KMS-11 (cell line): ENCODE measurements around the gene ZNF219.

ENCODE experiments used
- H2AFZ ChIP-seq: fragments of 200-600 bp; sonication (generic); 2 replicates; pipeline ENCODE4 v1.6.1; 2016; ENCODE audit warnings: antibody characterized with exemption, mixed run types, low read depth
- H3K27ac ChIP-seq: fragments of 200-600 bp; sonication (generic); 2 replicates; pipeline ENCODE4 v1.6.1; 2016; ENCODE audit warnings: mild to moderate bottlenecking, mixed run types
- H3K27me3 ChIP-seq: fragments of 200-600 bp; sonication (generic); 2 replicates; pipeline ENCODE4 v1.6.1; 2017; ENCODE audit warnings: mild to moderate bottlenecking, low read depth, mixed run types, moderate library complexity; ENCODE audit not compliant: insufficient read depth
- H3K36me3 ChIP-seq: fragments of 200-600 bp; sonication (generic); 2 replicates; pipeline ENCODE4 v1.6.1; 2017; ENCODE audit warnings: mild to moderate bottlenecking, mixed run types; ENCODE audit not compliant: insufficient read depth
- H3K4me1 ChIP-seq: fragments of 200-600 bp; sonication (generic); 2 replicates; pipeline ENCODE4 v1.6.1; 2016; ENCODE audit warnings: mild to moderate bottlenecking, low read depth, mixed run types; ENCODE audit not compliant: poor library complexity, severe bottlenecking
- H3K4me2 ChIP-seq: fragments of 200-600 bp; sonication (generic); 2 replicates; pipeline ENCODE4 v1.7.0; 2016; ENCODE audit warnings: mild to moderate bottlenecking, mixed run types
- H3K4me3 ChIP-seq: fragments of 200-600 bp; sonication (generic); IDR thresholded peaks from 2 replicates; pipeline ENCODE4 v1.6.1; 2017; ENCODE audit warnings: low read depth, low read length, mixed read lengths; ENCODE audit not compliant: insufficient read depth
- H3K79me2 ChIP-seq: fragments of 200-600 bp; sonication (generic); 2 replicates; pipeline ENCODE4 v1.6.1; 2016; ENCODE audit warnings: low read depth, mixed run types; ENCODE audit not compliant: insufficient read depth
- H3K9ac ChIP-seq: fragments of 200-600 bp; sonication (generic); 2 replicates; pipeline ENCODE4 v1.6.1; 2016; ENCODE audit warnings: mild to moderate bottlenecking, mixed run types
- H4K20me1 ChIP-seq: fragments of 200-600 bp; sonication (generic); 2 replicates; pipeline ENCODE4 v1.6.1; 2016; ENCODE audit warnings: mild to moderate bottlenecking, mixed run types; ENCODE audit not compliant: insufficient read depth
- TF ChIP-seq, protein P1 (sequence below): fragments of 200-600 bp; sonication (generic); conservative IDR thresholded peaks from 2 replicates; pipeline ENCODE4 v1.6.1; 2017; ENCODE audit warnings: low read depth, mild to moderate bottlenecking, antibody characterized with exemption, low read length, moderate library complexity, mixed read lengths

The ZNF219 gene

DNA sequence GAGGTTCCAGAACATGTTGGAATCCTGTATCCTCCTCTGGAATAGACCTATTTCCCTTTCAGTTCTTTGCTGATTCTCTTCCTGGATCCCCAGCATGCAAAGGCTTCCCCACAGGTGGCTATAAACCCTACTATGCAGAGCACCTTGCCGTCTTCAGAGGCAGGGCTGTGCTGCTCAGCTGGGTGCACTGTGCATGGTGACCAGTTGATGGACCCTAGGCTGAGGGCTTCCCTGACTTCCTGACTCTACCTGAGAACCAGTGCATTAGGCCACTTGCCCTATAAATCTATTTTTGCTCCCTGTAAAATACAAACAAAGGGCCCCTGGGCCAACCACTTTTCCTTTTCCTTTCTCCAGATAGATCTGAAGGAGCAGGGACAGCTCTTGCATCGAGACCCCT, 14.1 kb downstream of the ZNF219 start:
- no peaks in the 10 kb centered on the region for H3K27me3 ChIP-seq
- no peak overlapping the region for H3K4me3 ChIP-seq
- H2AFZ ChIP-seq, result no peak overlapping the region
- H3K27ac ChIP-seq, result no peak overlapping the region
- no peak overlapping the region for H3K4me2 ChIP-seq
- no peaks in the 10 kb centered on the region for H4K20me1 ChIP-seq
- TF ChIP-seq, protein P1, sequence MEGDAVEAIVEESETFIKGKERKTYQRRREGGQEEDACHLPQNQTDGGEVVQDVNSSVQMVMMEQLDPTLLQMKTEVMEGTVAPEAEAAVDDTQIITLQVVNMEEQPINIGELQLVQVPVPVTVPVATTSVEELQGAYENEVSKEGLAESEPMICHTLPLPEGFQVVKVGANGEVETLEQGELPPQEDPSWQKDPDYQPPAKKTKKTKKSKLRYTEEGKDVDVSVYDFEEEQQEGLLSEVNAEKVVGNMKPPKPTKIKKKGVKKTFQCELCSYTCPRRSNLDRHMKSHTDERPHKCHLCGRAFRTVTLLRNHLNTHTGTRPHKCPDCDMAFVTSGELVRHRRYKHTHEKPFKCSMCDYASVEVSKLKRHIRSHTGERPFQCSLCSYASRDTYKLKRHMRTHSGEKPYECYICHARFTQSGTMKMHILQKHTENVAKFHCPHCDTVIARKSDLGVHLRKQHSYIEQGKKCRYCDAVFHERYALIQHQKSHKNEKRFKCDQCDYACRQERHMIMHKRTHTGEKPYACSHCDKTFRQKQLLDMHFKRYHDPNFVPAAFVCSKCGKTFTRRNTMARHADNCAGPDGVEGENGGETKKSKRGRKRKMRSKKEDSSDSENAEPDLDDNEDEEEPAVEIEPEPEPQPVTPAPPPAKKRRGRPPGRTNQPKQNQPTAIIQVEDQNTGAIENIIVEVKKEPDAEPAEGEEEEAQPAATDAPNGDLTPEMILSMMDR, result no peak
- no peak overlapping the region for H3K9ac ChIP-seq
- H3K79me2 ChIP-seq, result no peaks in the 10 kb centered on the region
- H3K36me3 ChIP-seq, result no peaks in the 10 kb centered on the region
- no peaks in the 10 kb centered on the region for H3K4me1 ChIP-seq

DNA sequence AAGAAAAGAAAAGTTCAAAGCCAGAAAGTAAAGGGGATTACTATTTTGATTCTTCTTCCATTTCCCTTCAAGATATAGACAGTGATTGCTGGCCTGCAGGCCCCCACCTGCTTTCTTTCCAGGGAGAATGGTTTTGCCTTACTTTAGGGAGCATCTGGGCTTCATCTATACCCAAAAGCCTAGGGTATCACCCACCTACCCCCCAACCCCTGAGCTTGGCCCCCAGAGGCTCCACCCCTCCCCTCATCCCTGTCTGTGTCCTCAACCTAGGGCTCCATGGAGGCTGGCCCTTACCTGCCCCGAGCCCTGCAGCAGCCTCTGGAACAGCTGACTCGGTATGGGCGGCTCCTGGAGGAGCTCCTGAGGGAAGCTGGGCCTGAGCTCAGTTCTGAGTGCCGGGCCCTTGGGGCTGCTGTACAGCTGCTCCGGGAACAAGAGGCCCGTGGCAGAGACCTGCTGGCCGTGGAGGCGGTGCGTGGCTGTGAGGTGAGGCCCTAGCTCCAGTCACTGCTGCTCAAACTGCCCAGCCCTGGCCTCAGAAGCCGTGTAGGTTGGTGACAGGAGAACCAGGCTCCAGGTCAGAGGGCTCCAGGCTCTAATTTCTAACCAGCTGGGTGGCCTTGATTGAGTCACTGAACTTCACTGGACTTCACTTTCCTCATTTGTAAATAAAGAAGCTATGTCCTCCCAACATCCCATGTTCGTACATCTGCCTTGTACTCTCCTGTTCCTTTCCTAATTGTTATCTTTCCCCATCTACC, 14.7 kb downstream of the ZNF219 start:
- H3K36me3 ChIP-seq, result no peaks in the 10 kb centered on the region
- TF ChIP-seq, protein P1, result no peak
- H3K79me2 ChIP-seq, result no peaks in the 10 kb centered on the region
- H3K9ac ChIP-seq, result no peak overlapping the region
- no peaks in the 10 kb centered on the region for H3K4me1 ChIP-seq
- no peak overlapping the region for H3K27ac ChIP-seq
- H3K4me3 ChIP-seq, result no peak overlapping the region
- H4K20me1 ChIP-seq, result no peaks in the 10 kb centered on the region
- H3K4me2 ChIP-seq, result no peak overlapping the region
- no peak overlapping the region for H2AFZ ChIP-seq
- no peaks in the 10 kb centered on the region for H3K27me3 ChIP-seq

DNA sequence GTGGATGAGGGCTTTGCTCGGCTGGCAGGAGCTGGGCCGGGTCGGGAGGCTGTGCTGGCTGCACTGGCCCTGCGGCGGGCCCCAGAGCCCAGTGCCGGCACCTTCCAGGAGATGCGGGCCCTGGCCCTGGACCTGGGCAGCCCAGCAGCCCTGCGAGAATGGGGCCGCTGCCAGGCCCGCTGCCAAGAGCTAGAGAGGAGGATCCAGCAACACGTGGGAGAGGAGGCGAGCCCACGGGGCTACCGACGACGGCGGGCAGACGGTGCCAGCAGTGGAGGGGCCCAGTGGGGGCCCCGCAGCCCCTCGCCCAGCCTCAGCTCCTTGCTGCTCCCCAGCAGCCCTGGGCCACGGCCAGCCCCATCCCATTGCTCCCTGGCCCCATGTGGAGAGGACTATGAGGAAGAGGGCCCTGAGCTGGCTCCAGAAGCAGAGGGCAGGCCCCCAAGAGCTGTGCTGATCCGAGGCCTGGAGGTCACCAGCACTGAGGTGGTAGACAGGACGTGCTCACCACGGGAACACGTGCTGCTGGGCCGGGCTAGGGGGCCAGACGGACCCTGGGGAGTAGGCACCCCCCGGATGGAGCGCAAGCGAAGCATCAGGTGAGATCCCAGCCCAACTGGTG, 16.8 kb downstream of the ZNF219 start:
- Histone ChIP-seq H3K27me3 (no peaks in the 10 kb centered on the region), H3K4me3 (no peak overlapping the region), H2AFZ (no peak overlapping the region), H3K79me2 (no peaks in the 10 kb centered on the region), H3K4me1 (no peaks in the 10 kb centered on the region), H3K4me2 (no peak overlapping the region), H4K20me1 (no peaks in the 10 kb centered on the region), H3K27ac (no peak overlapping the region), H3K36me3 (no peaks in the 10 kb centered on the region), H3K9ac (no peak overlapping the region)
- TF ChIP-seq, protein P1, result no peak

DNA sequence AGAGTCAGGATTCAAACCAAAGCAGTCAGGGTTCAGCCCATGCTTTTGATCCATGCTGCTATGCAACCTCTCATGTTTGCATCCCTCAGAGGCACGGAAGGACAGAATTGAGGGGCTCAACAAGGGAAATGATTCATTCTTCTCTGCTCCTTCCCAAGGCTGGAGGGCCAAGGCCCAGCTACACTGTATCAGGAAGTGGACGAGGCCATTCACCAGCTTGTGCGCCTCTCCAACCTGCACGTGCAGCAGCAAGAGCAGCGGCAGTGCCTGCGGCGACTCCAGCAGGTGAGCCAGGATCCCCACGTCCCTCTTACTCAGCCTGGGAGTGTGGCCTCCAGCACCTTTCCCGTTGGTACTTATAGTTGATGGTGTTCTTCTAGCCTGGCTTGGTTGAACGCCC, 19.7 kb downstream of the ZNF219 start:
- Histone ChIP-seq H3K4me1 (no peaks in the 10 kb centered on the region), H2AFZ (no peak overlapping the region), H3K27me3 (no peaks in the 10 kb centered on the region), H4K20me1 (no peaks in the 10 kb centered on the region), H3K9ac (no peak overlapping the region), H3K27ac (no peak overlapping the region), H3K4me3 (no peak overlapping the region), H3K4me2 (no peak overlapping the region), H3K79me2 (no peaks in the 10 kb centered on the region), H3K36me3 (no peaks in the 10 kb centered on the region)
- TF ChIP-seq, protein P1, result no peak
